ENCODE data around the gene ADCY1. TPM values are rescaled to one million over a fixed set of nuclear protein-coding genes. Genes with fewer than 3 reads are reported as not detected.

Gene ADCY1
- total RNA-seq, 1 experiment from 2014 or later, result 3.1 TPM

GRCh38 chr7:45708046-45708950, 134.1 kb downstream of the ADCY1 start:
- intact Hi-C loops (cut with micrococcal nuclease), result no loop called here
- CTCF ChIA-PET, result no interaction called here
- H3K4me1 ChIP-seq (ENCODE audit: insufficient read depth, low read length), result no peaks in the 10 kb centered on the region

GRCh38 chr7:45709168-45710042, 135.2 kb downstream of the ADCY1 start:
- 0 out of 2 replicates have a peak, but pooled peaks cover 8% of the 10 kb centered on the region for H3K27me3 ChIP-seq (ENCODE audit: low read length)
- no peak overlapping the region for H3K4me2 ChIP-seq (ENCODE audit: low read length)
- no peak overlapping the region for H3K9ac ChIP-seq (ENCODE audit: low read length)
- ATAC-seq, result no peak
- CTCF ChIA-PET, result no interaction called here
- H3K27ac ChIP-seq (ENCODE audit: low read length), result no peak overlapping the region
- H4K20me1 ChIP-seq (ENCODE audit: low read length), result no peaks in the 10 kb centered on the region
- no peak for DNase-seq
- H3F3A ChIP-seq (ENCODE audit: low read length, unreplicated experiment), result no peaks in the 10 kb centered on the region
- no TSS peak for BruUV-seq (replicated peaks)
- no peak for TF ChIP-seq EZH2phosphoT487 (IDR thresholded peaks at IDR 0.05; ENCODE audit: borderline replicate concordance, low read length)
- TF ChIP-seq CTCF (conservative IDR thresholded peaks at IDR 0.05; ENCODE audit: low read depth, low read length), result no peak
- TF ChIP-seq EZH2 (IDR thresholded peaks at IDR 0.05; ENCODE audit: low read length, unreplicated experiment), result no peak
- H3K9me2 ChIP-seq (replicated peaks; ENCODE audit: low read length), result no peaks in the 10 kb centered on the region
- H3K4me3 ChIP-seq (ENCODE audit: low read length), result no peak overlapping the region
- no peaks in the 10 kb centered on the region for H3K79me2 ChIP-seq (ENCODE audit: low read length)
- POLR2A ChIA-PET (ENCODE audit: unreplicated experiment), result no interaction called here
- H2AFZ ChIP-seq (ENCODE audit: low read length), result no peak overlapping the region
- intact Hi-C loops (cut with micrococcal nuclease), result no loop called here
- no peaks in the 10 kb centered on the region for H3K4me1 ChIP-seq (ENCODE audit: insufficient read depth, low read length)
- H3K9me3 ChIP-seq (ENCODE audit: low read length), result no peaks in the 10 kb centered on the region
- no peaks in the 10 kb centered on the region for H3K36me3 ChIP-seq (ENCODE audit: low read depth, low read length)

More at GRCh38 chr7:45708046-45708950, 134.1 kb downstream of the ADCY1 start:
- Histone ChIP-seq H3K79me2 (ENCODE audit: low read length) (no peaks in the 10 kb centered on the region), H3K4me3 (ENCODE audit: low read length) (no peak overlapping the region), H3K27ac (ENCODE audit: low read length) (no peak overlapping the region), H3K9me3 (ENCODE audit: low read length) (no peaks in the 10 kb centered on the region), H3F3A (ENCODE audit: low read length, unreplicated experiment) (no peaks in the 10 kb centered on the region), H3K9me2 (replicated peaks; ENCODE audit: low read length) (no peaks in the 10 kb centered on the region), H3K4me2 (ENCODE audit: low read length) (no peak overlapping the region), H4K20me1 (ENCODE audit: low read length) (no peaks in the 10 kb centered on the region), H3K36me3 (ENCODE audit: low read depth, low read length) (no peaks in the 10 kb centered on the region), H2AFZ (ENCODE audit: low read length) (no peak overlapping the region), H3K27me3 (ENCODE audit: low read length) (0 out of 2 replicates have a peak, but pooled peaks cover 8% of the 10 kb centered on the region), H3K9ac (ENCODE audit: low read length) (no peak overlapping the region)
- no peak for TF ChIP-seq EZH2phosphoT487 (IDR thresholded peaks at IDR 0.05; ENCODE audit: borderline replicate concordance, low read length)
- no peak for TF ChIP-seq EZH2 (IDR thresholded peaks at IDR 0.05; ENCODE audit: low read length, unreplicated experiment)
- no peak for TF ChIP-seq CTCF (conservative IDR thresholded peaks at IDR 0.05; ENCODE audit: low read depth, low read length)
- ATAC-seq, result no peak
- POLR2A ChIA-PET (ENCODE audit: unreplicated experiment), result no interaction called here
- BruUV-seq (replicated peaks), result no TSS peak
- no peak for DNase-seq

Measured in PC-3 (cell line).